Suprapubic skin (tissue), 4 donors: Measurements from ENCODE around the gene EPC1.

ENCODE experiments used
- CTCF ChIP-seq, 2 donors: fragments of 200-600 bp in 1 of 2; fragments of 450-650 bp in 1 of 2; sonication (generic) in 1 of 2; IDR thresholded peaks; one replicate each; pipeline ENCODE4 v1.5.1; 2016 to 2019; ENCODE audit warnings: antibody characterized with exemption in 2 of 2, mild to moderate bottlenecking in 1 of 2, moderate library complexity in 1 of 2
- POLR2A ChIP-seq, 2 donors: fragments of 450-650 bp; IDR thresholded peaks; one replicate each; pipeline ENCODE4 v1.6.1; 2017; ENCODE audit warnings: antibody characterized with exemption in 2 of 2, mild to moderate bottlenecking in 2 of 2, moderate library complexity in 2 of 2
- POLR2AphosphoS5 ChIP-seq, 3 donors: sonication (generic); formaldehyde crosslinking; IDR thresholded peaks; one replicate each; pipeline ENCODE4 v1.6.1; 2017; ENCODE audit warnings: antibody characterized with exemption in 3 of 3

- TF ChIP-seq POLR2AphosphoS5 (IDR thresholded peaks at IDR 0.05) (no peak), POLR2A (IDR thresholded peaks at IDR 0.05) (no peak), CTCF (IDR thresholded peaks at IDR 0.05) (no peak)
Measured at GRCh38 chr10:32253821-32254220, 93.1 kb downstream of the EPC1 start.
